OCI-LY3 (cell line): ENCODE data around the gene ZNF337.
"Not testable (repeated sequence)": the region's sequence is repeated elsewhere in the genome, so short reads cannot be mapped to it uniquely, and the experiment has no call there.

Experiments
- H2AFZ ChIP-seq: fragments of 200-600, 300-600 bp; shearing (Covaris generic); 2 replicates; pipeline ENCODE4 v1.6.0; 2014; ENCODE audit warnings: antibody characterized with exemption, low read depth, low read length
- H3K27ac ChIP-seq: fragments of 200-600, 300-600 bp; sonication (generic); 2 replicates; pipeline ENCODE4 v1.5.1; 2014; ENCODE audit warnings: mild to moderate bottlenecking, low read length, moderate library complexity, mixed read lengths
- H3K27me3 ChIP-seq: fragments of 200-600, 300-600 bp; sonication (generic); 2 replicates; pipeline ENCODE4 v1.6.1; 2014; ENCODE audit warnings: low read depth, low read length, mixed read lengths
- H3K36me3 ChIP-seq: fragments of 200-600, 300-600 bp; sonication (generic); replicated peaks from 2 replicates; pipeline ENCODE3; 2014; ENCODE audit warnings: low read depth, low read length, mixed read lengths
- H3K4me1 ChIP-seq: fragments of 300-600, 200-600 bp; sonication (generic); 2 replicates; pipeline ENCODE4 v1.6.1; 2014; ENCODE audit warnings: low read length, mixed read lengths
- H3K4me2 ChIP-seq: fragments of 200-600, 300-600 bp; sonication (generic); 2 replicates; pipeline ENCODE4 v1.6.1; 2014; ENCODE audit warnings: low read length, mixed read lengths
- H3K4me3 ChIP-seq: fragments of 300-600, 200-600 bp; sonication (generic); 2 replicates; pipeline ENCODE4 v1.5.1; 2014; ENCODE audit warnings: antibody characterized with exemption, mild to moderate bottlenecking, low read length, moderate library complexity
- H3K79me2 ChIP-seq: fragments of 300-600, 200-600 bp; shearing (Covaris generic); 2 replicates; pipeline ENCODE4 v1.6.1; 2014; ENCODE audit warnings: mild to moderate bottlenecking, low read length, mixed read lengths
- H3K9ac ChIP-seq: fragments of 300-600, 200-600 bp; shearing (Covaris generic); 2 replicates; pipeline ENCODE4 v1.6.0; 2014; ENCODE audit warnings: mild to moderate bottlenecking, low read length, moderate library complexity
- H3K9me3 ChIP-seq: fragments of 200-600, 300-600 bp; shearing (Covaris generic); 2 replicates; pipeline ENCODE4 v1.6.1; 2014; ENCODE audit warnings: low read length, mixed read lengths; ENCODE audit not compliant: insufficient read depth
- H4K20me1 ChIP-seq: fragments of 200-600, 300-600 bp; sonication (generic); 2 replicates; pipeline ENCODE4 v1.6.1; 2016; ENCODE audit warnings: low read length, mixed read lengths; ENCODE audit not compliant: insufficient read depth
- EZH2phosphoT487 ChIP-seq: fragments of 200-600 bp; shearing (Covaris generic); IDR thresholded peaks from 2 replicates; pipeline ENCODE4 v1.6.1; 2018; ENCODE audit warnings: antibody characterized with exemption, mixed run types, low read depth
- TF ChIP-seq, protein P1 (sequence below): fragments of 200-600, 300-600 bp; sonication (generic); IDR thresholded peaks from 2 replicates; pipeline ENCODE4 v1.5.1; 2014; ENCODE audit warnings: antibody characterized with exemption, low read length, low read depth

ZNF337 gene

DNA sequence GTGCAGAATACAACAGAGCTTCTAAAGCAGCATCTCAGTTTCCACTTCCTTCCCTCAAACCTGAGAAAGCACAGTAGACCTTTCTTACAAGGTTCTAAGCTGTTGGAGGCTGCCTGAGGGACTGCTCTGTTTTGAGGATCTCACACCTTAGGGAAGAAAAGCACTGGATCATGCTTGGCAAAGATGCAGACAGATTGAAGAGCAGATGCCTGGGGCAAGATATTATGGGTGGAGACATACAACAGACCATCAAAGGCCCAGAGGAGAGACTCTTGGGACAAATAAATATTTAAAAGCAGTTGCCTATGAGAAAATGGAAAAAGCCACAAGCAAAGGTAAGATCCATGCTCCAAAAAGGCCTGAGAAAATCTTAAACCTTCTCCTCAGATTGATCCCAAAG lies 6.2 kb downstream of the ZNF337 start:
- Histone ChIP-seq H3K36me3 (peaks cover 25% of the 10 kb centered on the region), H3K27ac (no peak overlapping the region), H2AFZ (no peak overlapping the region), H3K4me3 (no peak overlapping the region), H3K4me1 (peaks cover 52% of the 10 kb centered on the region), H3K4me2 (no peak overlapping the region), H3K9ac (no peak overlapping the region), H3K79me2 (peaks cover 27% of the 10 kb centered on the region), H3K9me3 (no peaks in the 10 kb centered on the region), H4K20me1 (peaks cover 11% of the 10 kb centered on the region; the same call in 1 of the 2 replicates), H3K27me3 (no peaks in the 10 kb centered on the region)
- TF ChIP-seq, protein P1, sequence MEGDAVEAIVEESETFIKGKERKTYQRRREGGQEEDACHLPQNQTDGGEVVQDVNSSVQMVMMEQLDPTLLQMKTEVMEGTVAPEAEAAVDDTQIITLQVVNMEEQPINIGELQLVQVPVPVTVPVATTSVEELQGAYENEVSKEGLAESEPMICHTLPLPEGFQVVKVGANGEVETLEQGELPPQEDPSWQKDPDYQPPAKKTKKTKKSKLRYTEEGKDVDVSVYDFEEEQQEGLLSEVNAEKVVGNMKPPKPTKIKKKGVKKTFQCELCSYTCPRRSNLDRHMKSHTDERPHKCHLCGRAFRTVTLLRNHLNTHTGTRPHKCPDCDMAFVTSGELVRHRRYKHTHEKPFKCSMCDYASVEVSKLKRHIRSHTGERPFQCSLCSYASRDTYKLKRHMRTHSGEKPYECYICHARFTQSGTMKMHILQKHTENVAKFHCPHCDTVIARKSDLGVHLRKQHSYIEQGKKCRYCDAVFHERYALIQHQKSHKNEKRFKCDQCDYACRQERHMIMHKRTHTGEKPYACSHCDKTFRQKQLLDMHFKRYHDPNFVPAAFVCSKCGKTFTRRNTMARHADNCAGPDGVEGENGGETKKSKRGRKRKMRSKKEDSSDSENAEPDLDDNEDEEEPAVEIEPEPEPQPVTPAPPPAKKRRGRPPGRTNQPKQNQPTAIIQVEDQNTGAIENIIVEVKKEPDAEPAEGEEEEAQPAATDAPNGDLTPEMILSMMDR, result no peak
- no peak for TF ChIP-seq EZH2phosphoT487

DNA sequence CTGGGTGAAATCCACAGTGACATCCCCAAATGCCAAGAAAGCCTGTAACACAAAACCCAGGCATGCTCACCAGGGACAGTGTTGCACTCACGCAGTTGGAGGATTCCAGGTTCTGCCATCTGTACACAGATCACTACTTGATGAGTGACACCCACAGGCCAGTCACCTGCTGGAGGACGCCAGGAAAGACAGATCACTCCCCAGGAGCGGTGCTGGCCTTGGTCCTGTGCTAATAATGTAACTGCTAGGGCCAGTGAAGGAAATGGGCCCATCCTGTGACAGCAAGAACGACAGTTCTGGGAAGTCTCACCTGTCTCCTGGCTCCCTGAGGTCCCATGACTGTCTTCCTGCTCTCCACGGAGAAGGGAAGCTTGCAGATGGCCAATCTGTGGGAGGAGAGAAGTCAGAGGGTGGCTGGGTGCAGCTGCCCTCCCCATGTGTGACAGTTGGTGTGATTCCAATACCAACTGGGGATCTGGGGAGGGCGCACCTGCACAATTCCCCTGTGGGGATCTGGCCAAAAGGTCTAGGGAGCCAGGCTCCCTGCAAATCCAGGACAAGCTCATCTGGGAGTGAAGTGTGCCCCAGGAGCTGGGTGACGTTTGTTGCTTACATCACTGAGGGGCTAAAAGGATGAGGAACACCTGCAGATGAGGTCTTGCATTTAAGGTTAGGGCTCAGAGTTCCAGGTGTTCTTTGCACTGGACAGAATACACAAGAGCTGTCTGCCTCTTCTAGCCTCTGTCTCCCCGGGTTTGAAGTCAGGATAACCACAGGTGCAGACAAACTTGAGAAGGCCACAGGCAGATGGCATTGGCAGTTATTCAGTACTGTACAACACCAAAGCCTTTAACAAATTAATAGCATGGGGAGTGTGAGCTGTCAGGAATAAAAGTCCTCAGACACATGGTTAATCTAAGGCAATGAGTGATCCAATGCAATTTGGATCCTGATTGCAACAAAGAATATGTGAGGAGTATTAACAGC lies 10.3 kb downstream of the ZNF337 start:
- TF ChIP-seq, protein P1, result no peak
- no peak for TF ChIP-seq EZH2phosphoT487
- H3K36me3 ChIP-seq, result peaks cover 26% of the 10 kb centered on the region
- no peaks in the 10 kb centered on the region for H3K27me3 ChIP-seq
- H3K9ac ChIP-seq, result peak overlapping the region; percentile 7; the same call in 1 of the 2 replicates
- peaks cover 22% of the 10 kb centered on the region for H3K4me1 ChIP-seq
- H4K20me1 ChIP-seq, result peaks cover 11% of the 10 kb centered on the region; the same call in 1 of the 2 replicates
- H3K79me2 ChIP-seq, result no peaks in the 10 kb centered on the region
- H2AFZ ChIP-seq, result no peak overlapping the region
- peak overlapping the region; percentile 70 for H3K4me2 ChIP-seq
- H3K9me3 ChIP-seq, result no peaks in the 10 kb centered on the region
- peak overlapping the region; percentile 21; the same call in 1 of the 2 replicates for H3K4me3 ChIP-seq
- peak overlapping the region; percentile 72 for H3K27ac ChIP-seq

DNA sequence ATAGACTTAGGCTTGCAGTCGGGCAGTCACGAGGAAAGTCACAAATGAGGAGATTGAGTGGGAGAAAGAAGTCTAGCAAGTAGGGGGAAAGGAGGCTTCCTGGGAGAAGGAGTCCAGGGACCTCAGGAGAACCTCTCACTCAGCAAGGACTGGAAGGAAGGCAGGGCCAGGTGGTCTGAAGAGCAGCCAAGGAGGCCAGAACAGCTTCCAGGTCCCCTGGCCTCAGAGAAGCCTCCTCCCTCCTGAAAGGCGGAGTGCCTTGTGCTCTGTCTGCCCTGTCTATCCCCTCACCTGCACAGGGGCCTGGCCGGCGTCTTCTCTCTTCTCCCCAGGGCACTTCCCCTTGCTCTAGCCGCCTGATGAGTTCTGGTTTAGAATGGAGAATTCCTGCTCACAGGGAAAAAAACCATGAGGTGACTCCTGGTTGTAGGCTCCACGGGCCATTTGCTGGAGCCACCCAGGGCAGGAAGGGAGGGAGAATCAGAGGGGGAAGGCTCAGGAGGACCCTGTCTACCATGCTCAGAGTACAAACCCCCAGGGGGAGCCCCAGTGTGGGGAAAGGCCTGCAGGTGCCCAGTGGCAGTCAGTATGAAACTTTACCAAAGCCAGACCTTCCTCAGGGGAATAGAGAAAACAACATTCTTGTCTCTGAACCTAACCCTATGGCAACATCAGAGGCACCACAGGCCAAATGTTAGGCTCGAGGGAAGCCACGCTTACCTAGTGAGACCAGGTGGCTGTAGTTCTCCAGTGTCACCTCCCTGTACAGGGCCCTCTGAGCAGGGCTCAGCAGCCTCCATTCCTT lies 11.2 kb downstream of the ZNF337 start:
- Histone ChIP-seq H2AFZ (no peak overlapping the region), H3K9ac (peak overlapping the region; percentile 26; the same call in 1 of the 2 replicates), H3K27me3 (no peaks in the 10 kb centered on the region), H3K27ac (peak overlapping the region; percentile 72), H3K9me3 (no peaks in the 10 kb centered on the region), H3K79me2 (no peaks in the 10 kb centered on the region), H3K4me2 (peak overlapping the region; percentile 70), H3K4me1 (peaks cover 22% of the 10 kb centered on the region), H4K20me1 (peaks cover 11% of the 10 kb centered on the region; the same call in 1 of the 2 replicates), H3K36me3 (peaks cover 28% of the 10 kb centered on the region), H3K4me3 (peak overlapping the region; percentile 21)
- no peak for TF ChIP-seq EZH2phosphoT487
- TF ChIP-seq, protein P1, result peak; percentile 52

- H2AFZ ChIP-seq, H3K27ac ChIP-seq, H3K4me2 ChIP-seq, H3K9me3 ChIP-seq, H3K4me3 ChIP-seq, H3K79me2 ChIP-seq, H3K9ac ChIP-seq, H3K27me3 ChIP-seq: not testable (repeated sequence)
- peaks cover 22% of the 10 kb centered on the region for H3K4me1 ChIP-seq
- H3K36me3 ChIP-seq, result peaks cover 32% of the 10 kb centered on the region
- peaks cover 11% of the 10 kb centered on the region; the same call in 1 of the 2 replicates for H4K20me1 ChIP-seq
Observed at GRCh38 chr20:25683826-25684225, 12.8 kb downstream of the ZNF337 start.
